Stimulated activated CD8-positive, alpha-beta memory T cell treated with anti-CD3 and anti-CD28 coated beads, Interleukin-12 subunit alpha, Interleukin-12 subunit beta, amount 100 ng/mL, for 24 hours (primary cell): ENCODE results near the gene CARD19.

Experiments
- DNase-seq: peaks from one replicate; pipeline ENCODE4 v3.0.0-alpha.2; 2020; ENCODE audit errors: extremely low read depth

CARD19 gene

DNA sequence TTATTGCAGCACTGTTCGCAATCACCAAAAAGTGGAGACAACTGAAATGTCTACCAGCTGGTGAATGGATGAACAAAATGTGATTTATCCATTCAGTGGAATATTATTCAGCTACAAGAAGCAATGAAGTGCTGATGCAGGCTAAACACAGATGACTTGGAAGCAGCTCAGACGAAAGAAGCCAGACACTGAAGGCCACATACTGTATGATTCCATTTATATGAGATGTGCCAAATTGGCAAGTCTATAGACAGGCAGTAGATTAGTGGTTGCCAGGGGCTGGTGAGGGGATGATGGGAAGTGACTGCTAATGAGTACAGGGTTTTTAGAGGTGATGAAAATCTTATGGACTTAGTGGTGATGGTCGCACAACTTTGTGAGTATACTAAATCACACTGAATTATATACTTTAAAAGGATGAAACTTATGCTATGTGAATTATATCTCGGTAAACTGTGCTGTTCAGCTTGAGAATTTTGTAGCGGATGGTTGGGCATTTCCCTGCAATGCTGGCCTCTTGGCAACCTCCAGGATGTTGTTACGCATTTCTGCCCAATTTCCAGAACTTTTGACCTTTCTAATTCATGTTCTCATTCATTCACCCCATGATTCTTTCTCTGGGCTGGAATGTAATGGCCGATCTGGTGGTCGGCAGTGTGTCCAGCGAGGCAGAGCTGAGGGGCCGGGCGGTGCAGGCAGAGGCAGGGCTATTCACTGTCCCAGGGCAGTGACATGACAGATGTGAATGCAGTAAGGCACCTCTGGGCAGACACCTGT, 66.0 kb downstream of the CARD19 start:
- DNase-seq: no peak
